ENCODE data around the gene C19orf12. TPM values are rescaled to one million over a fixed set of nuclear protein-coding genes. Genes with fewer than 3 reads are reported as not detected.

Gene C19orf12
- total and polyA plus RNA-seq, 2 of the 13 experiments (the other 11 are each of a cell fraction or from before 2014, with no cell fraction given), result 17.7 to 34.4 TPM

DNA sequence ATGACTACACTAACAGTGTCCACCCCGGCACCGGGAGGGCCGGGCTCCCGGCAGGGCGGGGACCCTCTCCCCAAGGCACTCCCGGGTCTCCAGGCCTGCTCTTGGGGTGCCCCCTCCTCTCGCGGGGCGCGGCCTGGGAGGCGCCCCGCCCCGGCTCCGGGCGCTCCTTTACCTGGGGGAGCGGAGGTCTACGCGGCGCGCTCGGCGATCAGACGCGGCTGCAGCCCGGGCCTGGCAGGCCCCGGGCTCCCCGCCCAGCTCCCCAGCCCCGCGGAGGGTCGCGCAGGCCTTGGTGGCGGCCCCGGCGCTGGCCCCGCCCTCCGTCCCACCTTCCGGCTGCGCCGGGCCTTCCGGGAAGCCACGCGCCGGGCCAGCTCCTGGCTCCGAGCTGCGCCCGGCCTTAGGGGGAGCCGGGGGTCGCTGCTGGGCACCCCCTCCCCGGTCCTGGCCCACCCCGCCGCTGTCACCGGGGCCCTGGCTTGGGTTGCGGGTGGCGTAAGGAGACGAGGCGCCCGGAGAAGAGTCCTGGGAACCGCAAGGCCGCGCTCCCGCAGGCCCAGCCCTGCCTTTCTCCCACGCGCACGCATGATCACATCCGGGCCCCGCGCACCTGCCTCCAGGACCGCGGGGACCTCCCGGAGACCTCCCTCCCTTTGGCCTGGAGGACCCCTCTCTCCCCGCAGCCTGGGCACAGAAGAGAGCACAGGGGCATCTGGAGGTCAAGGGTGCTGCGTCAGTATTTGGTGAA lies at the start of gene C19orf12 (continued):
- TF ChIP-seq, protein P1, sequence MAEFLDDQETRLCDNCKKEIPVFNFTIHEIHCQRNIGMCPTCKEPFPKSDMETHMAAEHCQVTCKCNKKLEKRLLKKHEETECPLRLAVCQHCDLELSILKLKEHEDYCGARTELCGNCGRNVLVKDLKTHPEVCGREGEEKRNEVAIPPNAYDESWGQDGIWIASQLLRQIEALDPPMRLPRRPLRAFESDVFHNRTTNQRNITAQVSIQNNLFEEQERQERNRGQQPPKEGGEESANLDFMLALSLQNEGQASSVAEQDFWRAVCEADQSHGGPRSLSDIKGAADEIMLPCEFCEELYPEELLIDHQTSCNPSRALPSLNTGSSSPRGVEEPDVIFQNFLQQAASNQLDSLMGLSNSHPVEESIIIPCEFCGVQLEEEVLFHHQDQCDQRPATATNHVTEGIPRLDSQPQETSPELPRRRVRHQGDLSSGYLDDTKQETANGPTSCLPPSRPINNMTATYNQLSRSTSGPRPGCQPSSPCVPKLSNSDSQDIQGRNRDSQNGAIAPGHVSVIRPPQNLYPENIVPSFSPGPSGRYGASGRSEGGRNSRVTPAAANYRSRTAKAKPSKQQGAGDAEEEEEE (CRISPR knock-in tag; IDR thresholded peaks at IDR 0.05; ENCODE audit: borderline replicate concordance), result no peak
- no peak for TF ChIP-seq HMG20B (CRISPR knock-in tag; conservative IDR thresholded peaks at IDR 0.05)
- TF ChIP-seq SP1 (IDR thresholded peaks at IDR 0.05), result no peak
- no peak; the same call in 1 of the 2 replicates for TF ChIP-seq SP1 (CRISPR knock-in tag; IDR thresholded peaks at IDR 0.05)
- TF ChIP-seq, protein P2, sequence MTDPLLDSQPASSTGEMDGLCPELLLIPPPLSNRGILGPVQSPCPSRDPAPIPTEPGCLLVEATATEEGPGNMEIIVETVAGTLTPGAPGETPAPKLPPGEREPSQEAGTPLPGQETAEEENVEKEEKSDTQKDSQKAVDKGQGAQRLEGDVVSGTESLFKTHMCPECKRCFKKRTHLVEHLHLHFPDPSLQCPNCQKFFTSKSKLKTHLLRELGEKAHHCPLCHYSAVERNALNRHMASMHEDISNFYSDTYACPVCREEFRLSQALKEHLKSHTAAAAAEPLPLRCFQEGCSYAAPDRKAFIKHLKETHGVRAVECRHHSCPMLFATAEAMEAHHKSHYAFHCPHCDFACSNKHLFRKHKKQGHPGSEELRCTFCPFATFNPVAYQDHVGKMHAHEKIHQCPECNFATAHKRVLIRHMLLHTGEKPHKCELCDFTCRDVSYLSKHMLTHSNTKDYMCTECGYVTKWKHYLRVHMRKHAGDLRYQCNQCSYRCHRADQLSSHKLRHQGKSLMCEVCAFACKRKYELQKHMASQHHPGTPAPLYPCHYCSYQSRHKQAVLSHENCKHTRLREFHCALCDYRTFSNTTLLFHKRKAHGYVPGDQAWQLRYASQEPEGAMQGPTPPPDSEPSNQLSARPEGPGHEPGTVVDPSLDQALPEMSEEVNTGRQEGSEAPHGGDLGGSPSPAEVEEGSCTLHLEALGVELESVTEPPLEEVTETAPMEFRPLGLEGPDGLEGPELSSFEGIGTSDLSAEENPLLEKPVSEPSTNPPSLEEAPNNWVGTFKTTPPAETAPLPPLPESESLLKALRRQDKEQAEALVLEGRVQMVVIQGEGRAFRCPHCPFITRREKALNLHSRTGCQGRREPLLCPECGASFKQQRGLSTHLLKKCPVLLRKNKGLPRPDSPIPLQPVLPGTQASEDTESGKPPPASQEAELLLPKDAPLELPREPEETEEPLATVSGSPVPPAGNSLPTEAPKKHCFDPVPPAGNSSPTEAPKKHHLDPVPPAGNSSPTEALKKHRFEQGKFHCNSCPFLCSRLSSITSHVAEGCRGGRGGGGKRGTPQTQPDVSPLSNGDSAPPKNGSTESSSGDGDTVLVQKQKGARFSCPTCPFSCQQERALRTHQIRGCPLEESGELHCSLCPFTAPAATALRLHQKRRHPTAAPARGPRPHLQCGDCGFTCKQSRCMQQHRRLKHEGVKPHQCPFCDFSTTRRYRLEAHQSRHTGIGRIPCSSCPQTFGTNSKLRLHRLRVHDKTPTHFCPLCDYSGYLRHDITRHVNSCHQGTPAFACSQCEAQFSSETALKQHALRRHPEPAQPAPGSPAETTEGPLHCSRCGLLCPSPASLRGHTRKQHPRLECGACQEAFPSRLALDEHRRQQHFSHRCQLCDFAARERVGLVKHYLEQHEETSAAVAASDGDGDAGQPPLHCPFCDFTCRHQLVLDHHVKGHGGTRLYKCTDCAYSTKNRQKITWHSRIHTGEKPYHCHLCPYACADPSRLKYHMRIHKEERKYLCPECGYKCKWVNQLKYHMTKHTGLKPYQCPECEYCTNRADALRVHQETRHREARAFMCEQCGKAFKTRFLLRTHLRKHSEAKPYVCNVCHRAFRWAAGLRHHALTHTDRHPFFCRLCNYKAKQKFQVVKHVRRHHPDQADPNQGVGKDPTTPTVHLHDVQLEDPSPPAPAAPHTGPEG (CRISPR knock-in tag; IDR thresholded peaks at IDR 0.05), result peak; percentile 61; the same call in 1 of the 2 replicates
- TF ChIP-seq TCF7L2 (IDR thresholded peaks at IDR 0.05; ENCODE audit: low read depth, low read length), result no peak
- no peak for TF ChIP-seq ZNF12 (CRISPR knock-in tag; IDR thresholded peaks at IDR 0.05)
- TF ChIP-seq KLF13 (CRISPR knock-in tag; IDR thresholded peaks at IDR 0.05), result no peak
- no peak for TF ChIP-seq ZSCAN29 (CRISPR knock-in tag; conservative IDR thresholded peaks at IDR 0.05)
- TF ChIP-seq, protein P3, sequence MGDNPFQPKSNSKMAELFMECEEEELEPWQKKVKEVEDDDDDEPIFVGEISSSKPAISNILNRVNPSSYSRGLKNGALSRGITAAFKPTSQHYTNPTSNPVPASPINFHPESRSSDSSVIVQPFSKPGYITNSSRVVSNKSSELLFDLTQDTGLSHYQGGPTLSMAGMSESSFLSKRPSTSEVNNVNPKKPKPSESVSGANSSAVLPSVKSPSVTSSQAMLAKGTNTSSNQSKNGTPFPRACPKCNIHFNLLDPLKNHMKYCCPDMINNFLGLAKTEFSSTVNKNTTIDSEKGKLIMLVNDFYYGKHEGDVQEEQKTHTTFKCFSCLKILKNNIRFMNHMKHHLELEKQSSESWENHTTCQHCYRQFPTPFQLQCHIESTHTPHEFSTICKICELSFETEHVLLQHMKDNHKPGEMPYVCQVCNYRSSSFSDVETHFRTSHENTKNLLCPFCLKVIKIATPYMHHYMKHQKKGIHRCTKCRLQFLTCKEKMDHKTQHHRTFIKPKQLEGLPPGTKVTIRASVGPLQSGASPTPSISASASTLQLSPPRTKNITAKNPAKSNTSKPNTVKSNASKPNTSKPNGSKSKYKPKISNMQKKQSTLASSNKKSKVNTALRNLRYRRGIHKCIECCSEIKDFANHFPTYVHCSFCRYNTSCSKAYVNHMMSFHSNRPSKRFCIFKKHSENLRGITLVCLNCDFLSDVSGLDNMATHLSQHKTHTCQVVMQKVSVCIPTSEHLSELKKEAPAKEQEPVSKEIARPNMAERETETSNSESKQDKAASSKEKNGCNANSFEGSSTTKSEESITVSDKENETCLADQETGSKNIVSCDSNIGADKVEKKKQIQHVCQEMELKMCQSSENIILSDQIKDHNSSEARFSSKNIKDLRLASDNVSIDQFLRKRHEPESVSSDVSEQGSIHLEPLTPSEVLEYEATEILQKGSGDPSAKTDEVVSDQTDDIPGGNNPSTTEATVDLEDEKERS (CRISPR knock-in tag; IDR thresholded peaks at IDR 0.05), result no peak
- TF ChIP-seq, protein P4, sequence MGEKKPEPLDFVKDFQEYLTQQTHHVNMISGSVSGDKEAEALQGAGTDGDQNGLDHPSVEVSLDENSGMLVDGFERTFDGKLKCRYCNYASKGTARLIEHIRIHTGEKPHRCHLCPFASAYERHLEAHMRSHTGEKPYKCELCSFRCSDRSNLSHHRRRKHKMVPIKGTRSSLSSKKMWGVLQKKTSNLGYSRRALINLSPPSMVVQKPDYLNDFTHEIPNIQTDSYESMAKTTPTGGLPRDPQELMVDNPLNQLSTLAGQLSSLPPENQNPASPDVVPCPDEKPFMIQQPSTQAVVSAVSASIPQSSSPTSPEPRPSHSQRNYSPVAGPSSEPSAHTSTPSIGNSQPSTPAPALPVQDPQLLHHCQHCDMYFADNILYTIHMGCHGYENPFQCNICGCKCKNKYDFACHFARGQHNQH (CRISPR knock-in tag; IDR thresholded peaks at IDR 0.05), result no peak
- peak; percentile 66 for TF ChIP-seq ZNF883 (CRISPR knock-in tag; IDR thresholded peaks at IDR 0.05; ENCODE audit: not compliant biosample characterization)
- TF ChIP-seq SALL1 (CRISPR knock-in tag; IDR thresholded peaks at IDR 0.05), result peak; percentile 24; the same call in 1 of the 2 replicates
- no peak for TF ChIP-seq ZFP41 (CRISPR knock-in tag; IDR thresholded peaks at IDR 0.05; ENCODE audit: borderline replicate concordance)
- TF ChIP-seq, protein P5, sequence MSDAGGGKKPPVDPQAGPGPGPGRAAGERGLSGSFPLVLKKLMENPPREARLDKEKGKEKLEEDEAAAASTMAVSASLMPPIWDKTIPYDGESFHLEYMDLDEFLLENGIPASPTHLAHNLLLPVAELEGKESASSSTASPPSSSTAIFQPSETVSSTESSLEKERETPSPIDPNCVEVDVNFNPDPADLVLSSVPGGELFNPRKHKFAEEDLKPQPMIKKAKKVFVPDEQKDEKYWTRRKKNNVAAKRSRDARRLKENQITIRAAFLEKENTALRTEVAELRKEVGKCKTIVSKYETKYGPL (CRISPR knock-in tag; IDR thresholded peaks at IDR 0.05), result no peak
